Muscle of leg (tissue), 11 donors: ENCODE data around the gene NUMB. TPM values are rescaled to one million over a fixed set of nuclear protein-coding genes. Genes with fewer than 3 reads are reported as not detected.
"Not testable (repeated sequence)": the region's sequence is repeated elsewhere in the genome, so short reads cannot be mapped to it uniquely, and the experiment has no call there.

ENCODE experiments used
- DNase-seq: peaks from one replicate; pipeline ENCODE4 v3.0.0; 2013
- H3K27ac ChIP-seq: one replicate; pipeline ENCODE4 v1.5.1; 2013; ENCODE audit warnings: mild to moderate bottlenecking, low read length, control low read depth
- H3K27me3 ChIP-seq: one replicate; pipeline ENCODE4 v1.6.1; 2013; ENCODE audit warnings: low read length; ENCODE audit not compliant: control insufficient read depth, insufficient read depth
- H3K36me3 ChIP-seq: one replicate; pipeline ENCODE4 v1.6.1; 2013; ENCODE audit warnings: low read length; ENCODE audit not compliant: control insufficient read depth, insufficient read depth
- H3K4me1 ChIP-seq: one replicate; pipeline ENCODE4 v1.6.1; 2013; ENCODE audit warnings: low read length; ENCODE audit not compliant: control insufficient read depth, insufficient read depth
- H3K4me3 ChIP-seq: one replicate; pipeline ENCODE4 v1.5.1; 2013; ENCODE audit warnings: low read length, control low read depth
- H3K9me3 ChIP-seq: replicated peaks from 2 replicates; pipeline ENCODE4 v1.6.1; 2013; ENCODE audit warnings: low read depth, low read length; ENCODE audit not compliant: control insufficient read depth
- WGBS: methylation state at CpG from one replicate; pipeline ENCODE4 v1.1.5; 2013; ENCODE audit warnings: missing lambda C conversion rate; ENCODE audit not compliant: insufficient coverage; 5-methylcytosine and 5-hydroxymethylcytosine counted together
- polyA plus RNA-seq, 8 donors: library from polyadenylated mRNA; unstranded; fragments of 120-200 nt; gene quantifications; one replicate each; pipeline versions ENCODE4 v1.2.1 to v1.2.3, GENCODE V29; 2013; ENCODE audit warnings: inconsistent platforms in 1 of 8, low replicate concordance in 1 of 8; ENCODE audit not compliant: insufficient read length in 8 of 8, insufficient read depth in 1 of 8
- total RNA-seq: library from RNA; stranded (reverse); fragments of 120-200 nt; gene quantifications from one replicate; pipeline ENCODE4 v1.2.4, GENCODE V29; 2013

Gene NUMB
- total and polyA plus RNA-seq, 9 donors: 15.1 to 38.7 (median 29.8) TPM

DNA sequence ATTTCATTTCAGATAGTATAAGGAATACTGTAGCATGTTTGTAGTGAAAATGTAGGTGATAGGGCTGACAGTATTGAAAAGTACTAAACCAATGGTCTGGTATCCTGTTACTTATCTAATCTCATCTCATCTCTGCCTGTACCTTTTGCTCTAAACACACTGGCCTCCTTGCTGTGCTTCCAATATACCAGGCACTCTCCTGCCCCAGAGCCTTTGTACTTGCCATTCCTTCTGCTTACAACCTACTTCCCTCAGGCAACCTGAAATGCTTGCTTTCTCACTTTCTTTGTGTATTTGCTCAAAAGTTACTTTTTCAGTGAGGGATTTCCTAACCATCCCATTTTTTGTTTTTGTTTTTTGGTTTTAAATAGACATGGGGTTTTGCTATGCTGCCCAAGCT is 119.1 kb downstream of the NUMB start:
- Histone ChIP-seq H3K36me3 (no peaks in the 10 kb centered on the region), H3K4me3 (no peak overlapping the region), H3K27me3 (no peaks in the 10 kb centered on the region), H3K27ac (no peak overlapping the region), H3K9me3 (no peaks in the 10 kb centered on the region), H3K4me1 (no peaks in the 10 kb centered on the region)
- DNase-seq: no peak

DNA sequence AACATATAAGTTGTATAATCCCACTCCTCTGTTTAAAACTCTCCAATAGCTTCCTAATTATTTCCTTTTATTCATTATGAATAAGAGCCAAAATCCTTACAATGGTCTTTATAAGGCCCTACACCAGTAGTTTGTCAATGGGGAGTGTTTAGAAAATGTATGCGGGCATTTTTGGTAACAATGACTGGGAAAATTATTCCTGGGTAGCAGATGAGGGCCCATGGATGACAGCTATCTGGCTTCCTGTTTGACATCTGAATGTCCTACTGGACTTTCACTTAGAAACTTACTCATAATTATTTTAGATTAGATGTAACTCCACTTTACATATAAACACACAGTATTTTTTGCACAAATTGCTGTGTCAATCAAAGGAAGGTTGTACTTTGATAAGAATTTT is 119.8 kb downstream of the NUMB start:
- no peaks in the 10 kb centered on the region for H3K27me3 ChIP-seq
- no peak overlapping the region for H3K27ac ChIP-seq
- no peaks in the 10 kb centered on the region for H3K4me1 ChIP-seq
- no CpG with 5 or more reads among the region's 1 CpG for WGBS
- no peaks in the 10 kb centered on the region for H3K9me3 ChIP-seq
- H3K4me3 ChIP-seq: no peak overlapping the region
- no peaks in the 10 kb centered on the region for H3K36me3 ChIP-seq
- no peak for DNase-seq

GRCh38 chr14:73333031-73333430 is 125.3 kb downstream of the NUMB start:
- Histone ChIP-seq H3K27ac (no peak overlapping the region), H3K4me1 (no peaks in the 10 kb centered on the region), H3K9me3 (no peaks in the 10 kb centered on the region), H3K36me3 (no peaks in the 10 kb centered on the region), H3K4me3 (no peak overlapping the region), H3K27me3 (no peaks in the 10 kb centered on the region)
- DNase-seq: no peak
- no CpG with 5 or more reads among the region's 2 CpGs for WGBS

DNA sequence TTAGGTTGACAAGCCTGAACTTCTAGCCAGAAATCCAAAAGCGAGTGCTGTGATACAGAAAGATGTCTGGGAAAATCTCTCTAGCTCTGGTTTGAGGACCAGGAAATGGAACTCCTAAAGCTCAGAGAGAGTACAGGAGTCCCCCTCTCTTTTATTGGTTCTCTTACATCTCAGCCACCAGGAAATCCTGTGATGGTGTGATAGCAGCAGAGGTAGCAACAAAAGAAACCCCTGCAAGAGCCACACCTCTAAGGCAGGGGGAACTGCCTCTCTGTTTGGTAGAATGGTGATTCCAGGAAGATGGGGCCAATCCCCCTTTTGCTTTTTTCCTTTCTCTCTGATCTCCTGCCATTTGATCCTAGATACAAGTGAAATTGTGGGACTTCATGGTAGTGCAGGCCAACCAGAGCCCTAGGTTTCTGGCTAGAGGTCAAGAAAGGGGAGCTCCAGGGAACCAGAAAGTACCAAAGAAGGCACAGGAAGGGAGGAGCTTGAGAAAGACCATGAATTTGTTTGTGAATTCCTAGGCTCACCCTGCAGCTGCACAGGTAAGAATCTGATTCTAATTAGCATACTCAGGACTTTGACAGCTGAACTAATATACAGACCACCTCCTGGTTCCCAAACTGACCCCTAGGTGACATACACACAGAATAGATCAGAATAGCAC is 132.6 kb downstream of the NUMB start:
- no peaks in the 10 kb centered on the region for H3K27me3 ChIP-seq
- no peaks in the 10 kb centered on the region for H3K9me3 ChIP-seq
- WGBS: no CpG with 5 or more reads among the region's 1 CpG
- H3K4me1 ChIP-seq: no peaks in the 10 kb centered on the region
- H3K36me3 ChIP-seq: no peaks in the 10 kb centered on the region
- no peak overlapping the region for H3K4me3 ChIP-seq
- H3K27ac ChIP-seq: no peak overlapping the region
- no peak for DNase-seq

DNA sequence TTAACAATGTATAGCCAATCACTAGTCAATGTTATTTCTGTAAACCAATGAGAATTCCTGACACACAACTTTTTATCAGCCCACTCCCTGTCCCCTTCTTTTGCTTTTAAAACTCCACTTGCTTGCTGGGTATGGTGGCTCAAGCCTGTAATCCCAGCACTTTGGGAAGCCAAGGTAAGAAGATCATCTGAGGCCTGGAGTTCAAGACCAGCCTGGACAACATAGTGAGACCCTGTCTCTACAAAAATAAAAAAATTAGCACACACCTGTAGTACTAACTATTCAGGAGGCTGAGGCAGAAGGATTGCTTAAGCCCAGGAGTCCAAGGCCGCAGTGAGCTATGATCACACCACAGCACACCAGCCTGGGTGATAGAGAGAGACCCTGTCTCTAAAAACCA is 133.3 kb downstream of the NUMB start:
- no peak for DNase-seq
- Histone ChIP-seq H3K9me3 (no peaks in the 10 kb centered on the region), H3K27me3 (no peaks in the 10 kb centered on the region), H3K4me1 (no peaks in the 10 kb centered on the region), H3K4me3 (no peak overlapping the region), H3K27ac (no peak overlapping the region), H3K36me3 (no peaks in the 10 kb centered on the region)
- WGBS: no CpG with 5 or more reads among the region's 1 CpG

- H3K36me3 ChIP-seq: no peaks in the 10 kb centered on the region
- no peaks in the 10 kb centered on the region for H3K9me3 ChIP-seq
- DNase-seq: no peak
- no peaks in the 10 kb centered on the region for H3K4me1 ChIP-seq
- H3K4me3 ChIP-seq: no peak overlapping the region
- H3K27ac ChIP-seq: no peak overlapping the region
- no CpG with 5 or more reads among the region's 1 CpG for WGBS
- no peaks in the 10 kb centered on the region for H3K27me3 ChIP-seq
These were observed 133.8 kb downstream of the NUMB start for GRCh38 chr14:73324533-73324932.

GRCh38 chr14:73323896-73324399 is 134.4 kb downstream of the NUMB start:
- no peaks in the 10 kb centered on the region for H3K9me3 ChIP-seq
- WGBS: no CpG with 5 or more reads among the region's 3 CpGs

DNA sequence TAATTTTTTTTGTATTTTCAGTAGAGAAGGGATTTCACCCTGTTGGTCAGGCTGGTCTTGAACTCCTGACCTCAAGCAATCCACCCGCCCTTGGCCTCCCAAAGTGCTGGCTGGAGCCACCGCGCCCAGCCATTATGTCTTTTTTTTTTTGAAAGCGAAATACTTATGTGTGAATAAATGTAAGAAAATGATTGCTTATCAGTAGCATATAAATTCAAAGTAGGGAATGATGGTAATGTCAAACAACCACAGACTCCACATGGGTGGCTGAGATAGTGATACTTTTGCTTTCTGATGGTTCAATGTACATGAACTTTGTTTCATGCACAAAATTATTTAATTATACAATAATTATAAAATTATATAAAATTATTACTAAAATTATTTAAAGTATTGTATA is 145.2 kb downstream of the NUMB start:
- Histone ChIP-seq H3K27ac (no peak overlapping the region), H3K36me3 (peaks cover under 1% of the 10 kb centered on the region), H3K9me3 (no peaks in the 10 kb centered on the region), H3K4me1 (no peaks in the 10 kb centered on the region), H3K4me3 (no peak overlapping the region), H3K27me3 (no peaks in the 10 kb centered on the region)
- DNase-seq: no peak
- WGBS: no CpG with 5 or more reads among the region's 4 CpGs

More at GRCh38 chr14:73323896-73324399, 134.4 kb downstream of the NUMB start:
- Histone ChIP-seq H3K4me3 (no peak overlapping the region), H3K27me3 (no peaks in the 10 kb centered on the region), H3K27ac (no peak overlapping the region), H3K36me3 (no peaks in the 10 kb centered on the region), H3K4me1 (no peaks in the 10 kb centered on the region)
- no peak for DNase-seq

DNA sequence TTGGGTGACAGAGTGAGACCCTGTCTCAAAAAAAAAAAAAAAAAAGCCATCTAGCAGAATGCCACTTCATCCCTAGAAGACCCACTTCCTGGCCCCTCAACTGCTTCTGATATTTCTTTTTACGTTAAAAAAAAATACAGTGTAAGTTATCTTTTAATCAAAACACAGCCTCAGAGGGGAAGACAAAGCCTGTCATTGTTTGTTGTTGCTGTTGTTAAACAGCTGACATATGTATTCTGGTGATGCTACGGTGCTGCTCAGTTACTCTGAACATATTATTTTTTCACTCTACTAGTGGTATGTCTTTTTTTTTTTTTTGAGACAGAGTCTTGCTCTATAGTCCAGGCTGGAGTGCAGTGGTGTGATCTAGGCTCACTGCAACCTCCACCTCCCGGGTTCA is 145.7 kb downstream of the NUMB start:
- H3K27me3 ChIP-seq: no peaks in the 10 kb centered on the region
- no peaks in the 10 kb centered on the region for H3K4me1 ChIP-seq
- H3K27ac ChIP-seq: no peak overlapping the region
- no peak overlapping the region for H3K4me3 ChIP-seq
- peaks cover 3% of the 10 kb centered on the region for H3K36me3 ChIP-seq
- H3K9me3 ChIP-seq: no peaks in the 10 kb centered on the region
- no peak for DNase-seq
- no CpG with 5 or more reads among the region's 3 CpGs for WGBS

- no peak for DNase-seq
- Histone ChIP-seq H3K36me3 (peaks cover 5% of the 10 kb centered on the region), H3K9me3 (no peaks in the 10 kb centered on the region), H3K4me3 (no peak overlapping the region), H3K27ac (no peak overlapping the region), H3K4me1 (no peaks in the 10 kb centered on the region), H3K27me3 (no peaks in the 10 kb centered on the region)
- no CpG with 5 or more reads among the region's 2 CpGs for WGBS
These were observed 146.7 kb downstream of the NUMB start for GRCh38 chr14:73311708-73312030.

DNA sequence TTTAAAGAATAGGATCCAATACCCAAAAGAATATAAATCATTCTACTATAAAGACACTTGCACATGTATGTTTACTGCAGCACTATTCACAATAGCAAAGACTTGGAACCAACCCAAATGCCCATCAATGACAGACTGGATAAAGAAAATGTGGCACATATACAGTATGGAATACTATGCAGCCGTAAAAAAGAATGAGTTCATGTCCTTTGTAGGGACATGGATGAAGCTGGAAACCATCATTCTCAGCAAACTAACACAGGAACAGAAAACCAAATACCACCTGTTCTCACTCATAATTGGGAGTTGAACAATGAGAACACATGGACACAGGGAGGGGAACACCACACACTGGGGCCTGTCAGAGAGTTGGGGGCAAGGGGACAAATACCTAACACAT is 149.1 kb downstream of the NUMB start:
- H3K27ac ChIP-seq, H3K36me3 ChIP-seq, H3K9me3 ChIP-seq, DNase-seq, H3K4me3 ChIP-seq, H3K27me3 ChIP-seq, H3K4me1 ChIP-seq: not testable (repeated sequence)
- no CpG with 5 or more reads among the region's 1 CpG for WGBS
